K562 (cell line): ENCODE results near the gene ZNF140. TPM values are rescaled to one million over a fixed set of nuclear protein-coding genes. Genes with fewer than 3 reads are reported as not detected.

Experiments used
- BCOR ChIP-seq: fragments of 450-650 bp; IDR thresholded peaks from 2 replicates; pipeline ENCODE4 v1.6.1; 2016
- CBX2 ChIP-seq: fragments of 200-600 bp; sonication (generic); IDR thresholded peaks from one replicate; pipeline ENCODE4 v1.6.1; 2012; ENCODE audit warnings: mild to moderate bottlenecking, low read length, inconsistent platforms; ENCODE audit not compliant: insufficient read depth, poor library complexity, severe bottlenecking
- CREB5 ChIP-seq: fragments of 250-450 bp; sonication (Bioruptor Pico); IDR thresholded peaks from 2 replicates; pipeline ENCODE4 v1.5.0; 2020; ENCODE audit warnings: mild to moderate bottlenecking
- DACH1 ChIP-seq: fragments of 450-650 bp; IDR thresholded peaks from 2 replicates; pipeline ENCODE4 v1.6.1; 2018; ENCODE audit not compliant: partially characterized antibody
- E2F6 ChIP-seq, 2 experiments: IDR thresholded peaks; 2 replicates each; pipeline ENCODE4 v1.6.1; 2011; ENCODE audit warnings: borderline replicate concordance in 1 of 2, control low read depth in 1 of 2, low read depth in 1 of 2, low read length in 1 of 2, mild to moderate bottlenecking in 1 of 2, mixed read lengths in 1 of 2, moderate library complexity in 1 of 2; ENCODE audit not compliant: insufficient read depth in 1 of 2, insufficient read length in 1 of 2, poor library complexity in 1 of 2, severe bottlenecking in 1 of 2; ENCODE audit errors: extremely low read depth in 1 of 2
- FOXJ2 ChIP-seq: fragments of 200-800 bp; sonication (Bioruptor generic); IDR thresholded peaks from 2 replicates; pipeline ENCODE4 v1.6.1; 2016; ENCODE audit warnings: missing genetic modification characterization, missing compliant biosample characterization
- FOXK2 ChIP-seq, 2 experiments: fragments of 450-650 bp; IDR thresholded peaks in 1 of 2; conservative IDR thresholded peaks in 1 of 2; 2 replicates each; pipeline ENCODE4 v1.6.1; 2016; ENCODE audit warnings: low read depth in 2 of 2, mild to moderate bottlenecking in 1 of 2
- GTF2E2 ChIP-seq: fragments of 200-800 bp; sonication (Bioruptor generic); IDR thresholded peaks from 2 replicates; pipeline ENCODE4 v1.6.1; 2016; ENCODE audit warnings: missing genetic modification characterization, missing compliant biosample characterization
- HEY1 ChIP-seq: fragments of 250-450 bp; sonication (Bioruptor Pico); IDR thresholded peaks from 2 replicates; pipeline ENCODE4 v1.5.0; 2020; ENCODE audit warnings: mild to moderate bottlenecking, moderate library complexity, borderline replicate concordance
- HMGXB4 ChIP-seq: sonication (generic); formaldehyde crosslinking; IDR thresholded peaks from 2 replicates; pipeline ENCODE4 v1.8.1; 2023; ENCODE audit warnings: mild to moderate bottlenecking, missing genetic modification reagents
- HNRNPH1 ChIP-seq: fragments of 200-400 bp; formaldehyde crosslinking; optimal IDR thresholded peaks from 2 replicates; pipeline ENCODE3; 2017; ENCODE audit warnings: low read depth, mild to moderate bottlenecking, low read length, moderate library complexity
- KLF13 ChIP-seq: fragments of 450-650 bp; IDR thresholded peaks from 2 replicates; pipeline ENCODE4 v1.6.1; 2016; ENCODE audit warnings: missing genetic modification characterization, low read depth, mild to moderate bottlenecking, missing compliant biosample characterization, moderate library complexity, borderline replicate concordance
- MECOM ChIP-seq: fragments of 250-450 bp; sonication (Bioruptor Pico); IDR thresholded peaks from 2 replicates; pipeline ENCODE4 v1.8.0; 2022; ENCODE audit warnings: inconsistent platforms
- PHF20 ChIP-seq: fragments of 450-650 bp; IDR thresholded peaks from 2 replicates; pipeline ENCODE4 v1.6.1; 2018; ENCODE audit not compliant: partially characterized antibody
- RBM22 ChIP-seq: fragments of 200-400 bp; formaldehyde crosslinking; IDR thresholded peaks from 2 replicates; pipeline ENCODE4 v1.6.1; 2018; ENCODE audit warnings: low read length, low read depth; ENCODE audit not compliant: poor library complexity, severe bottlenecking
- TEAD2 ChIP-seq: fragments of 450-650 bp; IDR thresholded peaks from 2 replicates; pipeline ENCODE4 v1.6.1; 2016; ENCODE audit warnings: missing genetic modification characterization, control low read depth, missing compliant biosample characterization
- ZBTB34 ChIP-seq: fragments of 250-450 bp; sonication (Bioruptor Pico); IDR thresholded peaks from 2 replicates; pipeline ENCODE4 v1.8.0; 2021; ENCODE audit warnings: mild to moderate bottlenecking, moderate library complexity
- ZFP30 ChIP-seq: fragments of 250-450 bp; sonication (Bioruptor Pico); IDR thresholded peaks from 2 replicates; pipeline ENCODE4 v1.8.0; 2022; ENCODE audit warnings: moderate library complexity, mild to moderate bottlenecking, inconsistent platforms, borderline replicate concordance
- ZKSCAN8 ChIP-seq: fragments of 200-800 bp; sonication (Bioruptor generic); IDR thresholded peaks from 2 replicates; pipeline ENCODE4 v1.6.1; 2016; ENCODE audit warnings: missing genetic modification characterization, missing compliant biosample characterization
- ZNF583 ChIP-seq: fragments of 250-450 bp; sonication (Bioruptor Pico); IDR thresholded peaks from 2 replicates; pipeline ENCODE4 v1.4.0; 2020
- ZNF584 ChIP-seq: fragments of 200-800 bp; sonication (Bioruptor generic); IDR thresholded peaks from 2 replicates; pipeline ENCODE4 v1.6.1; 2016; ENCODE audit warnings: low read depth, mild to moderate bottlenecking, missing genetic modification characterization, missing compliant biosample characterization
- polyA plus RNA-seq, 8 experiments: library from polyadenylated mRNA; depleted of rRNA in 4 of 8; stranded (reverse) in 5 of 8; unstranded in 3 of 8; fragments of >200 nt; fragmentation: Nextera tagmentation in 2 of 8; fragmentation: Illumina TruSeq in 1 of 8; extraction: Ambion mirVana in 2 of 8; extraction: Trizol in 1 of 8; gene quantifications; 2 replicates each; pipeline versions ENCODE4 v1.2.1 to v1.2.3, GENCODE V29; 2011 to 2014; ENCODE audit warnings: inconsistent platforms in 1 of 8, missing spikeins in 1 of 8
- total RNA-seq, 7 experiments: library from RNA; depleted of rRNA in 6 of 7; stranded (reverse); fragments of >200 nt in 6 of 7; fragmentation: Illumina TruSeq in 2 of 7; extraction: Trizol in 2 of 7; gene quantifications; 2 replicates each; pipeline versions ENCODE4 v1.2.1 to v1.2.3, GENCODE V29; 2011 to 2021; ENCODE audit warnings: low replicate concordance in 1 of 7

Gene ZNF140
- total and polyA plus RNA-seq, 9 of the 15 experiments (the other 6 are each of a cell fraction or from before 2014, with no cell fraction given): 1.6 to 10.9 (median 5.3) TPM

- TF ChIP-seq FOXK2 (conservative IDR thresholded peaks at IDR 0.05 in 1 of 2, IDR thresholded peaks at IDR 0.05 in 1 of 2; ENCODE audit: low read depth in 2 of 2) (peak; percentile 26 to 45; a peak in 2 of 4 replicates), PHF20 (peak; percentile 93), HEY1 (no peak), BCOR (no peak), MECOM (no peak), ZFP30 (CRISPR knock-in tag) (no peak), DACH1 (no peak), RBM22 (peak; percentile 25), FOXJ2 (tag) (peak; percentile 73; the same call in 1 of the 2 replicates), TEAD2 (tag) (no peak), CBX2 (no peak), HMGXB4 (CRISPR knock-in tag) (no peak), E2F6 (IDR thresholded peaks at IDR 0.05; ENCODE audit: borderline replicate concordance in 1 of 2, extremely low read depth in 1 of 2, insufficient read depth in 1 of 2, insufficient read length in 1 of 2, low read depth in 1 of 2, low read length in 1 of 2, poor library complexity in 1 of 2, severe bottlenecking in 1 of 2) (peak; percentile 72 to 86), ZNF584 (peak; percentile 96), ZNF583 (CRISPR knock-in tag) (no peak), ZBTB34 (CRISPR knock-in tag) (no peak), HNRNPH1 (no peak), GTF2E2 (tag) (peak; percentile 67; the same call in 1 of the 2 replicates), ZKSCAN8 (CRISPR knock-in tag) (no peak), CREB5 (CRISPR knock-in tag) (no peak), KLF13 (tag) (peak; percentile 92)
These were observed at the start of gene ZNF140 (continued) for GRCh38 chr12:133080368-133081158.
